ENCODE results near the gene FGFR1OP2. TPM values are rescaled to one million over a fixed set of nuclear protein-coding genes. Genes with fewer than 3 reads are reported as not detected.

FGFR1OP2 gene
- total and polyA plus RNA-seq, 2 experiments from 2014 or later: 35.6 to 45.0 TPM

GRCh38 chr12:26994109-26994508, 55.8 kb downstream of the FGFR1OP2 start (continued):
- TF ChIP-seq CTCF (conservative IDR thresholded peaks at IDR 0.05; ENCODE audit: low read depth in 2 of 2) (no peak), ZNF331 (CRISPR knock-in tag; IDR thresholded peaks at IDR 0.05; ENCODE audit: low read depth) (no peak), NANOG (IDR thresholded peaks at IDR 0.05; ENCODE audit: borderline replicate concordance) (no peak)

GRCh38 chr12:26995706-26996105, 57.4 kb downstream of the FGFR1OP2 start:
- no peaks in the 10 kb centered on the region for H3K27me3 ChIP-seq (ENCODE audit: insufficient read depth)
- no peak overlapping the region for H3K27ac ChIP-seq (ENCODE audit: low read depth)
- no peak overlapping the region for H3K4me2 ChIP-seq
- H3F3A ChIP-seq (replicated peaks; ENCODE audit: low read depth): no peaks in the 10 kb centered on the region
- H2AFZ ChIP-seq: no peak overlapping the region
- peaks cover 26% of the 10 kb centered on the region for H3K36me3 ChIP-seq (ENCODE audit: insufficient read depth)
- Mint-ChIP-seq H3K9me3 (no peaks in the 10 kb centered on the region), H3K36me3 (ENCODE audit: low read depth) (peaks cover 35% of the 10 kb centered on the region), H3K27ac (no peak overlapping the region), H3K4me1 (no peaks in the 10 kb centered on the region), H3K4me3 (no peak overlapping the region), H3K27me3 (ENCODE audit: insufficient read depth, low read depth, poor library complexity) (peaks cover 2% of the 10 kb centered on the region)
- H3K4me1 ChIP-seq (ENCODE audit: insufficient read depth): no peaks in the 10 kb centered on the region
- H3K4me3 ChIP-seq: no peak overlapping the region
- peaks cover 13% of the 10 kb centered on the region; the same call in 1 of the 2 replicates for H3K79me2 ChIP-seq (replicated peaks; ENCODE audit: insufficient read depth)
- DNase-seq (ENCODE audit: low spot score) (no peak), ATAC-seq (no peak)
- H3K9me2 ChIP-seq (ENCODE audit: insufficient read depth): no peaks in the 10 kb centered on the region
- H4K20me1 ChIP-seq (replicated peaks; ENCODE audit: insufficient read depth): peaks cover 4% of the 10 kb centered on the region
- TF ChIP-seq CREB1 (CRISPR knock-in tag; IDR thresholded peaks at IDR 0.05; ENCODE audit: low read depth): no peak
- TF ChIP-seq CTCF (conservative IDR thresholded peaks at IDR 0.05; ENCODE audit: low read depth in 2 of 2): no peak
- no peak for TF ChIP-seq ZNF331 (CRISPR knock-in tag; IDR thresholded peaks at IDR 0.05; ENCODE audit: low read depth)
- no peak for TF ChIP-seq POLR2AphosphoS5 (IDR thresholded peaks at IDR 0.05; ENCODE audit: low read depth)
- TF ChIP-seq NANOG (IDR thresholded peaks at IDR 0.05; ENCODE audit: borderline replicate concordance): no peak
- TF ChIP-seq ETS1 (IDR thresholded peaks at IDR 0.05): no peak
- TF ChIP-seq EZH2phosphoT487 (IDR thresholded peaks at IDR 0.05; ENCODE audit: unreplicated experiment): no peak
- no peak for TF ChIP-seq EZH2 (IDR thresholded peaks at IDR 0.05; ENCODE audit: low read depth, unreplicated experiment)
- no peak for TF ChIP-seq JUNB (IDR thresholded peaks at IDR 0.05; ENCODE audit: unreplicated experiment)
- TF ChIP-seq STAT1 (IDR thresholded peaks at IDR 0.05; ENCODE audit: unreplicated experiment): no peak
- TF ChIP-seq REST (IDR thresholded peaks at IDR 0.05; ENCODE audit: unreplicated experiment): no peak
